Neural crest cell (in vitro differentiated cells): Measurements from ENCODE around the gene BPIFA3. TPM values are rescaled to one million over a fixed set of nuclear protein-coding genes. Genes with fewer than 3 reads are reported as not detected.
A peak's percentile ranks its signal among the peaks of the same experiment; 100 is the strongest.

Experiments
- DNase-seq: peaks from one replicate; pipeline ENCODE4 v3.0.0; 2021; ENCODE audit warnings: low read depth, mixed read lengths, low spot score
- H3K27ac Mint-ChIP-seq: one replicate; pipeline ENCODE4 v1.8.0; 2021; ENCODE audit warnings: mild to moderate bottlenecking, mixed read lengths; ENCODE audit not compliant: unreplicated experiment
- H3K27me3 Mint-ChIP-seq: 2 replicates; pipeline ENCODE4 v1.8.0; 2021; ENCODE audit warnings: low read depth, mild to moderate bottlenecking, mixed read lengths
- H3K36me3 Mint-ChIP-seq: 2 replicates; pipeline ENCODE4 v1.8.0; 2021; ENCODE audit warnings: low read depth, mild to moderate bottlenecking, mixed read lengths
- H3K4me1 Mint-ChIP-seq: 2 replicates; pipeline ENCODE4 v1.8.0; 2021; ENCODE audit warnings: mixed read lengths
- H3K4me3 Mint-ChIP-seq: one replicate; pipeline ENCODE4 v1.8.0; 2021; ENCODE audit warnings: mild to moderate bottlenecking, mixed read lengths
- H3K9me3 Mint-ChIP-seq: 2 replicates; pipeline ENCODE4 v1.8.0; 2021; ENCODE audit warnings: mixed read lengths
- CTCF ChIP-seq: fragments of 200-600 bp; sonication (generic); conservative IDR thresholded peaks from 2 replicates; pipeline ENCODE4 v1.5.0; 2021; ENCODE audit warnings: antibody characterized with exemption, mild to moderate bottlenecking
- total RNA-seq: library from RNA; stranded (reverse); gene quantifications from 2 replicates; pipeline ENCODE4 v1.2.1, GENCODE V29; 2021

Gene BPIFA3
- total RNA-seq, 1 donor from 2014 or later, result not detected

DNA sequence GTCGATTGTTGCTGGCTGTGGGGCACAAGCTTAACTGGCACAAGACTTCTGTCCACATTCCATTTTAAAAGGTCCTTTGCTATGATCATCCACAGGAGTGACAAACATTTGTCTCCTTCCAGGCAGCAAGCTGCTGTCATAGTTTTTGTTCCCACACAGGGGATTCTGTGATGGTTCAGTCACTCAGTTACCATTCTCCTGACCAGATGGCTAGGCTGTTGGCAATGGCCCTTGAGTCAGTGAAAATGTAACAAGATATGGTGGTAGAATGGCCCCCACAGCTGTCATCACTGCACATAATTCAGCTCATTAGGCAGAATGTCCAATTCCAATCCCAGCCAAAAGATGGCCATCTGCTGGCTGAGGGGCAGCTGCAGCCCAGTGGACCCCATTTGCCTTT lies 32.3 kb downstream of the BPIFA3 start:
- no peak for DNase-seq
- H3K4me3 Mint-ChIP-seq, result no peak overlapping the region
- H3K27ac Mint-ChIP-seq, result no peak overlapping the region
- peaks cover 2% of the 10 kb centered on the region for H3K27me3 Mint-ChIP-seq
- TF ChIP-seq CTCF, result no peak
- no peaks in the 10 kb centered on the region for H3K36me3 Mint-ChIP-seq
- H3K9me3 Mint-ChIP-seq, result no peaks in the 10 kb centered on the region
- H3K4me1 Mint-ChIP-seq, result no peaks in the 10 kb centered on the region

DNA sequence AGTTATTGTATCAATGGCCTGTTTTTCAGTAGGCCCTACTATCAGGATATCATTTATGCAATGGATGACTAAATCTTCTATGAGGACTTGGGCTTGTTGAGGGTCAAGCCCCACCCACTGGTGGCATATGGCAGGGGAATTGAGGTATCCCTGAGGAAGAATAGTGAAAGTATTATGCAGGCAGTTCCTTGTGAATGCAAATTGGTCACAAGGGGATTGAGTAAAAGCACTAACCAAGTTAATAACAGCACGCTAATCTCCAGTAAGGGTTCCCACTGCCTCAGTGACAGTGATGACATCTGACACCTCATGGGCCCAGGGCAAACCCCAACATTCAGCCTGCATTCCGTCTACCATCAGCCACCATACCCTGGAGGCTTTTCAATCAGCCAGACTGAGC lies 33.5 kb downstream of the BPIFA3 start:
- no peak for DNase-seq
- no peaks in the 10 kb centered on the region for H3K9me3 Mint-ChIP-seq
- no peak overlapping the region for H3K27ac Mint-ChIP-seq
- peaks cover 9% of the 10 kb centered on the region for H3K27me3 Mint-ChIP-seq
- TF ChIP-seq CTCF, result no peak
- no peaks in the 10 kb centered on the region for H3K4me1 Mint-ChIP-seq
- H3K4me3 Mint-ChIP-seq, result no peak overlapping the region
- no peaks in the 10 kb centered on the region for H3K36me3 Mint-ChIP-seq

GRCh38 chr20:33251496-33251895 lies 34.3 kb downstream of the BPIFA3 start:
- H3K36me3 Mint-ChIP-seq, result no peaks in the 10 kb centered on the region
- H3K27ac Mint-ChIP-seq, result no peak overlapping the region
- peaks cover 14% of the 10 kb centered on the region for H3K27me3 Mint-ChIP-seq
- DNase-seq, result no peak
- H3K4me1 Mint-ChIP-seq, result no peaks in the 10 kb centered on the region
- H3K9me3 Mint-ChIP-seq, result no peaks in the 10 kb centered on the region
- no peak overlapping the region for H3K4me3 Mint-ChIP-seq
- TF ChIP-seq CTCF, result no peak

- H3K4me1 Mint-ChIP-seq, result no peaks in the 10 kb centered on the region
- no peaks in the 10 kb centered on the region for H3K36me3 Mint-ChIP-seq
- TF ChIP-seq CTCF, result no peak
- no peak overlapping the region for H3K4me3 Mint-ChIP-seq
- no peaks in the 10 kb centered on the region for H3K9me3 Mint-ChIP-seq
- H3K27me3 Mint-ChIP-seq, result peaks cover 18% of the 10 kb centered on the region
- peak overlapping the region; percentile 24 for H3K27ac Mint-ChIP-seq
- no peak for DNase-seq
These were observed 35.3 kb downstream of the BPIFA3 start for GRCh38 chr20:33252460-33252859.

GRCh38 chr20:33255005-33255404 lies 37.9 kb downstream of the BPIFA3 start:
- no peak for DNase-seq
- no peak for TF ChIP-seq CTCF

GRCh38 chr20:33257237-33257636 lies 40.1 kb downstream of the BPIFA3 start:
- Mint-ChIP-seq H3K36me3 (no peaks in the 10 kb centered on the region), H3K27me3 (peaks cover 25% of the 10 kb centered on the region), H3K4me1 (no peaks in the 10 kb centered on the region), H3K9me3 (no peaks in the 10 kb centered on the region), H3K4me3 (no peak overlapping the region), H3K27ac (no peak overlapping the region)
- TF ChIP-seq CTCF, result no peak
- DNase-seq, result no peak

More at GRCh38 chr20:33255005-33255404, 37.9 kb downstream of the BPIFA3 start:
- peaks cover 18% of the 10 kb centered on the region for H3K27me3 Mint-ChIP-seq
- no peaks in the 10 kb centered on the region for H3K9me3 Mint-ChIP-seq
- no peaks in the 10 kb centered on the region for H3K4me1 Mint-ChIP-seq
- no peak overlapping the region for H3K4me3 Mint-ChIP-seq
- no peaks in the 10 kb centered on the region for H3K36me3 Mint-ChIP-seq
- no peak overlapping the region for H3K27ac Mint-ChIP-seq
